Fibroblast of the aortic adventitia (primary cell): Measurements from ENCODE around the gene ZC3H7A. TPM values are rescaled to one million over a fixed set of nuclear protein-coding genes. Genes with fewer than 3 reads are reported as not detected.

Source experiments
- DNase-seq: peaks from one replicate; pipeline ENCODE4 v3.0.0-alpha.2; 2010; ENCODE audit warnings: low read depth
- H3K4me3 ChIP-seq: 2 replicates; pipeline ENCODE4 v1.5.1; 2011; ENCODE audit warnings: low read depth, mild to moderate bottlenecking, control low read depth, low read length, moderate library complexity
- total RNA-seq: library from RNA; depleted of rRNA; stranded (reverse); fragments of >200 nt; gene quantifications from 2 replicates; pipeline ENCODE4 v1.2.3, GENCODE V29; 2012; ENCODE audit warnings: low replicate concordance
- TF ChIP-seq, protein P1 (sequence below): IDR thresholded peaks from 2 replicates; pipeline ENCODE4 v1.5.1; 2011; ENCODE audit warnings: mild to moderate bottlenecking, low read length, control low read depth, inconsistent platforms; ENCODE audit not compliant: insufficient read depth

The ZC3H7A gene, protein sequence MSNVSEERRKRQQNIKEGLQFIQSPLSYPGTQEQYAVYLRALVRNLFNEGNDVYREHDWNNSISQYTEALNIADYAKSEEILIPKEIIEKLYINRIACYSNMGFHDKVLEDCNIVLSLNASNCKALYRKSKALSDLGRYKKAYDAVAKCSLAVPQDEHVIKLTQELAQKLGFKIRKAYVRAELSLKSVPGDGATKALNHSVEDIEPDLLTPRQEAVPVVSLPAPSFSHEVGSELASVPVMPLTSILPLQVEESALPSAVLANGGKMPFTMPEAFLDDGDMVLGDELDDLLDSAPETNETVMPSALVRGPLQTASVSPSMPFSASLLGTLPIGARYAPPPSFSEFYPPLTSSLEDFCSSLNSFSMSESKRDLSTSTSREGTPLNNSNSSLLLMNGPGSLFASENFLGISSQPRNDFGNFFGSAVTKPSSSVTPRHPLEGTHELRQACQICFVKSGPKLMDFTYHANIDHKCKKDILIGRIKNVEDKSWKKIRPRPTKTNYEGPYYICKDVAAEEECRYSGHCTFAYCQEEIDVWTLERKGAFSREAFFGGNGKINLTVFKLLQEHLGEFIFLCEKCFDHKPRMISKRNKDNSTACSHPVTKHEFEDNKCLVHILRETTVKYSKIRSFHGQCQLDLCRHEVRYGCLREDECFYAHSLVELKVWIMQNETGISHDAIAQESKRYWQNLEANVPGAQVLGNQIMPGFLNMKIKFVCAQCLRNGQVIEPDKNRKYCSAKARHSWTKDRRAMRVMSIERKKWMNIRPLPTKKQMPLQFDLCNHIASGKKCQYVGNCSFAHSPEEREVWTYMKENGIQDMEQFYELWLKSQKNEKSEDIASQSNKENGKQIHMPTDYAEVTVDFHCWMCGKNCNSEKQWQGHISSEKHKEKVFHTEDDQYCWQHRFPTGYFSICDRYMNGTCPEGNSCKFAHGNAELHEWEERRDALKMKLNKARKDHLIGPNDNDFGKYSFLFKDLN
- 31.9 and 106 TPM in 2 replicates for total RNA-seq

DNA sequence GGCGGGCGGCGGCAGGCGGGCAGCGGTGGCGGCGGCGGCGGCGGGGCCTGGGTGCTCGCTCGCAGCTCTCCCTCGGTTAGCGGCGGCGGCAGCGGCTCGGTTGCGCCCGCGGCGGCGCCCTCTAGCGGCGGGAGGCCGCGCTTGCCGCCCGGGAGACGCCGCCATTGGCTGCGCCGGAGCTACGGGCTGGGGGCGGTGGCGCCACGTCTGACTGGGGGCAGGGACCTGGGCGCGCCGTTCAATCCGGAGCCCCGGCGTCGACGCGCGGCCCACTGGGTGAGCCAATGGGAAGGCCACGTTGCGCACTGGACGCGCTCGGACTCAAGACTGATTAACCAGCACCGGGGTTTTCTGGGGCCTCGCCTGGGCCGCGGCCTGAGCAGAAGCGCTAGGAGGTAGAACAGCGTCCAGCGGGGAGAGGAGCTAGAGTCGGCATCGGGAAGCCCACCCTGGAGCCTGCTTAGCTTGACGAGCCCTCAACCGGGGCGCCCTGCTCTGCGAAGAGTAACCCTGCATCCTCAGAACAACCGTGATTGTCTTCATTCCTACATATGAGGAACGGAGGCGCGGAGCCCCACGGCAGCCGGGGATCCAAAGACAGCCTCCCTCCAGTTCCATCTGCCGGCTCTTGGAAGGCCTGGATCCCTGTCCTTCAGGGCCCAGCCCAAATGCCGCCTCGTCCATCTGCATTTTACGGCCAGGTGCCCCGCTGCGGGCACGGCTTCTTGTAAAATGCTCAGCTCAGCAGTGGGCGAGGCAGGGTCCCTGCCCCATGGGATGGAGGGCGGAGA, at the start of gene ZC3H7A:
Gene ZC3H7A (minus strand): TSS at position 93 of the 791 bp plus-strand sequence. CDS start 14,904 bp downstream, outside the sequence.
- peak; percentile 96 for DNase-seq
- peak within 1 kb of the TSS; percentile 84 for H3K4me3 ChIP-seq
- TF ChIP-seq, protein P1, sequence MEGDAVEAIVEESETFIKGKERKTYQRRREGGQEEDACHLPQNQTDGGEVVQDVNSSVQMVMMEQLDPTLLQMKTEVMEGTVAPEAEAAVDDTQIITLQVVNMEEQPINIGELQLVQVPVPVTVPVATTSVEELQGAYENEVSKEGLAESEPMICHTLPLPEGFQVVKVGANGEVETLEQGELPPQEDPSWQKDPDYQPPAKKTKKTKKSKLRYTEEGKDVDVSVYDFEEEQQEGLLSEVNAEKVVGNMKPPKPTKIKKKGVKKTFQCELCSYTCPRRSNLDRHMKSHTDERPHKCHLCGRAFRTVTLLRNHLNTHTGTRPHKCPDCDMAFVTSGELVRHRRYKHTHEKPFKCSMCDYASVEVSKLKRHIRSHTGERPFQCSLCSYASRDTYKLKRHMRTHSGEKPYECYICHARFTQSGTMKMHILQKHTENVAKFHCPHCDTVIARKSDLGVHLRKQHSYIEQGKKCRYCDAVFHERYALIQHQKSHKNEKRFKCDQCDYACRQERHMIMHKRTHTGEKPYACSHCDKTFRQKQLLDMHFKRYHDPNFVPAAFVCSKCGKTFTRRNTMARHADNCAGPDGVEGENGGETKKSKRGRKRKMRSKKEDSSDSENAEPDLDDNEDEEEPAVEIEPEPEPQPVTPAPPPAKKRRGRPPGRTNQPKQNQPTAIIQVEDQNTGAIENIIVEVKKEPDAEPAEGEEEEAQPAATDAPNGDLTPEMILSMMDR = peak; percentile 29

DNA sequence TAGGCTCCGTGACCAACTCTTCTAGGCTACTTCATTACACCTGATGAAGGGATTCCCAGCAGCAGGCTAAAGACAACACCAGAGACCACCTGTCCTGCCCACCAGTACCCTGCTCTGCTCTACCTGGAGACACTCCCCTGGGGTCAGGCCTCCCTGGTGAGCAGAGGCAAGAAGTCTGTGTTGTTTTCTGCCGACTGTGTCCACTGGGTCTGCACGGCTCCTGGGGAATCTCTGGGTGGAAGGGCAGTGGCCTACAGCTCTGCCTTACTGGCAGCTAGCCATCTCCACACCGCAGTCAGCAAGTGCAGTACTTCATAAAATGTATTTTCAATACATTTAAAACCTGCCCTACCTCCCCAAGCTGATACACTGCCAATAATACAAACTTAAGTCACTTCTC, 47.4 kb upstream of the ZC3H7A start:
- DNase-seq = no peak
- H3K4me3 ChIP-seq = no peak overlapping the region
- TF ChIP-seq, protein P1 = no peak

DNA sequence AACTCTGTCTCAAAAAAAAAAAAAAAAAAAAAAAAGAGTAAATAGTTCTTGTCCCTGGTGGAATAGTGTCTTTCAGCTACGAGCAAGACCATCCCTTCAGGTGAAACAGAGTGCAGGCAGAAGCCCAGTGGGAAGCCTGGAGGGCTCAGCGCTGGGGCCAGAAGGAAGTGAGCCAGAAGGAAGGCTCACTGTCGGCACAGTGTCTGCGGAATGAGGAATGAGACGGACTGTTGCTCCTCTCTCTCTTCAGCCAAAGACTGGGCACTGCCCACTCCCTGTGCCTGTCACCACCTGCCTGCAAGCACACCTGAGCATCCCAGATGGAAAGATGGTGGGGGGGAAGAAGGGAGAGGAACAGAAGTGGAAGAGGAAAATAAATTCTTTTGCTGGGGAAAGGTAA, 46.8 kb upstream of the ZC3H7A start:
- DNase-seq = no peak
- no peak overlapping the region for H3K4me3 ChIP-seq
- TF ChIP-seq, protein P1 = no peak

DNA sequence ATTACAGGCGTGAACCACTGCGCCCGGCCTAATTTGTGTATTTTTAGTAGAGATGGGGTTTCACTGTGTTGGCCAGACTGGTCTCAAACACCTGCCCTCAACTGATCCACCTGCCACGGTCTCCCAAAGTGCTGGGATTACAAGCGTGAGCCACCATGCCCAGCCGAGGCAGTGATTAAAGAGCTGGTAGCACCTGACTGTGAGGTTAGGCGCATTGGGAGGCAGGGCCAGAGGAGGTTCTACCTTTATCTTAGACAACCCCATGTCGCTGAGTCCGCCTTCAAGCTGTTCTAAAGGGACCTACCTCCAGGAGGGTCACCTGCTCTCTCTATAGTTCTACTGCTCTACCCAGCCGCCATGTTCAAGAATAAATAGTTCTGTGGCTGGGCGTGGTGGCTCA, 46.1 kb upstream of the ZC3H7A start:
- DNase-seq = no peak
- TF ChIP-seq, protein P1 = no peak
- H3K4me3 ChIP-seq = no peak overlapping the region

DNA sequence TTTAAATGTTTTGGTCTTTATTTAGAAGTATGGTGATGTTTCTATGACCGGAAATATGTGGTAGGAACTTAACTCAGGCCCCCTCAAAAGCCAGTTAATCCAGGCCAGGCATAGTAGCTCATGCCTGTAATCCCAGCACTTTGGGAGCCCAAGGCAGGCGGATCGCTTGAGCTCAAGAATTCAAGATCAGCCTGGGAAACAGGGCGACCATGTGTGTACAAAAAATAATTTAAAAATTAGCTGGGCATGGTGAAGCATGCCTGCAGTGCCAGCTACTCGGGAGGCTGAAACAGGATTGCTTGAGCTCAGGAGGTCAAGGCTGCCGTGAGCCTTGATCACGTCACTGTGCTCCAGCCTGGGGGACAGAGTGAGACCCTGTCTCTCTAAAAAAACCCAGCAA, 44.0 kb upstream of the ZC3H7A start:
- H3K4me3 ChIP-seq = no peak overlapping the region
- TF ChIP-seq, protein P1 = no peak
- no peak for DNase-seq

DNA sequence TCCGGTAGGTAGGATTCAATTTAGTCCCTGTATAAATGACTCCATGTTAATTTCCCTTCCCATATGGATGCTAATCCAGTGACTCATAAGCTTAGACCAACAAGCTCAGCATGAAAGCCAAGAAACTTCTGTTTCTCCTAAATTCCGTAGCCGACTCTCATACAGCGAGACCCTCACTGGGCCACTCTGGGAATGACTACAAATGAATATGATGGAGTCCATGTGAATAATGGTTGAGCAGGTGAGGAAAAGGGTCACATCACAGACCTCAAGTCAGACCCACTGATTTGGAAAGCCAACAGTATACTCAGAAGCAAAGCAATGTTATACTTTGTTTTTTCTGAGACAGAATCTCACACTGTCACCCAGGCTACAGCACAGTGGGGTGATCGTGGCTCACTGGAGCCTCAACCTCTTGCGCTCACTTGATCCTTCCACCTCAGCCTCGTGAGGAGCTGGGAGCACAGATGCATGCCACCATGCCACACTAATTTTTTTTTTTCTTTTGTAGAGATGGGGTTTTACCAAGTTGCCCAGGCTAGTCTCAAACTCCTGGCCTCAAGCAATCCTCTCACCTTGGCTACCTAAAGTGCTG, 39.7 kb upstream of the ZC3H7A start:
- TF ChIP-seq, protein P1 = no peak
- H3K4me3 ChIP-seq = no peak overlapping the region
- DNase-seq = peak; percentile 60
